Natural killer cell (primary cell): ENCODE results near the gene ARFGEF2. TPM values are rescaled to one million over a fixed set of nuclear protein-coding genes. Genes with fewer than 3 reads are reported as not detected.
"Not testable (repeated sequence)": the region's sequence is repeated elsewhere in the genome, so short reads cannot be mapped to it uniquely, and the experiment has no call there.

Experiments
- ATAC-seq, 3 donors: fragments of 150-1000 bp in 2 of 3; fragments of 200-7000 bp in 1 of 3; cut with Tn5 transposase; 1 replicate in 1 of 3; 2 replicates in 2 of 3; pipeline ENCODE4 v1.10.0; 2021; ENCODE audit warnings: mild to moderate bottlenecking in 2 of 3, moderate library complexity in 2 of 3
- DNase-seq, 2 donors: peaks; one replicate each; pipeline versions ENCODE4 v3.0.0 to v3.0.0-alpha.2; 2013 to 2021; ENCODE audit warnings: mixed read lengths in 1 of 2
- H3K27ac ChIP-seq: one replicate; pipeline ENCODE4 v1.5.1; 2013; ENCODE audit warnings: mild to moderate bottlenecking, low read length
- H3K27me3 ChIP-seq: one replicate; pipeline ENCODE4 v1.6.1; 2013; ENCODE audit warnings: low read length; ENCODE audit not compliant: control insufficient read depth, insufficient read depth
- H3K36me3 ChIP-seq: one replicate; pipeline ENCODE4 v1.6.1; 2013; ENCODE audit warnings: low read length; ENCODE audit not compliant: control insufficient read depth, insufficient read depth
- H3K4me1 ChIP-seq: one replicate; pipeline ENCODE4 v1.6.1; 2013; ENCODE audit warnings: low read length; ENCODE audit not compliant: control insufficient read depth, insufficient read depth
- H3K4me3 ChIP-seq: one replicate; pipeline ENCODE4 v1.5.1; 2013; ENCODE audit warnings: low read length
- H3K9me3 ChIP-seq: one replicate; pipeline ENCODE4 v1.6.1; 2013; ENCODE audit warnings: low read length; ENCODE audit not compliant: control insufficient read depth, insufficient read depth
- H3K27ac Mint-ChIP-seq, 2 donors: one replicate each; pipeline ENCODE4 v1.8.0; 2022; ENCODE audit warnings: mild to moderate bottlenecking in 2 of 2, mixed read lengths in 2 of 2, moderate library complexity in 1 of 2
- H3K27me3 Mint-ChIP-seq, 2 donors: one replicate each; pipeline ENCODE4 v1.8.0; 2022; ENCODE audit warnings: low read depth in 2 of 2, mixed read lengths in 2 of 2
- H3K36me3 Mint-ChIP-seq: one replicate; pipeline ENCODE4 v1.8.0; 2022; ENCODE audit warnings: mixed read lengths
- H3K4me1 Mint-ChIP-seq, 2 donors: one replicate each; pipeline ENCODE4 v1.8.0; 2022; ENCODE audit warnings: mixed read lengths in 2 of 2
- H3K4me3 Mint-ChIP-seq: one replicate; pipeline ENCODE4 v1.8.0; 2022; ENCODE audit warnings: mild to moderate bottlenecking, moderate library complexity, mixed read lengths
- H3K9me3 Mint-ChIP-seq, 2 donors: one replicate each; pipeline ENCODE4 v1.8.0; 2022; ENCODE audit warnings: mixed read lengths in 2 of 2
- WGBS: methylation state at CpG from one replicate; pipeline ENCODE4 v1.1.7; 2013; ENCODE audit warnings: missing lambda C conversion rate; ENCODE audit not compliant: insufficient coverage; 5-methylcytosine and 5-hydroxymethylcytosine counted together
- intact Hi-C: fragments of 100-400 bp; cut with micrococcal nuclease; formaldehyde crosslinking; loops from one replicate; pipeline ENCODE4 v1.14.2; 2022
- total RNA-seq, 4 donors: library from RNA; stranded (reverse); fragments of 120-200 nt in 1 of 4; gene quantifications; one replicate each; pipeline versions ENCODE4 v1.2.3 to v1.2.4, GENCODE V29; 2013 to 2022
- TF ChIP-seq, protein P1 (sequence below): fragments of 200-600 bp; IDR thresholded peaks from one replicate; pipeline ENCODE4 v1.8.0; 2022; ENCODE audit warnings: antibody characterized with exemption

ARFGEF2 gene
- total RNA-seq, 3 donors from 2014 or later (not counting 1 experiment from before 2014, with no cell fraction given) = 22.7 to 26.9 (median 26.9) TPM

- H3K36me3 Mint-ChIP-seq = peaks cover 6% of the 10 kb centered on the region
- intact Hi-C loops = no loop called here
- WGBS = 82% methylated on average over 3 of the region's 3 CpGs
- no peak overlapping the region for H3K27ac ChIP-seq
- TF ChIP-seq, protein P1, sequence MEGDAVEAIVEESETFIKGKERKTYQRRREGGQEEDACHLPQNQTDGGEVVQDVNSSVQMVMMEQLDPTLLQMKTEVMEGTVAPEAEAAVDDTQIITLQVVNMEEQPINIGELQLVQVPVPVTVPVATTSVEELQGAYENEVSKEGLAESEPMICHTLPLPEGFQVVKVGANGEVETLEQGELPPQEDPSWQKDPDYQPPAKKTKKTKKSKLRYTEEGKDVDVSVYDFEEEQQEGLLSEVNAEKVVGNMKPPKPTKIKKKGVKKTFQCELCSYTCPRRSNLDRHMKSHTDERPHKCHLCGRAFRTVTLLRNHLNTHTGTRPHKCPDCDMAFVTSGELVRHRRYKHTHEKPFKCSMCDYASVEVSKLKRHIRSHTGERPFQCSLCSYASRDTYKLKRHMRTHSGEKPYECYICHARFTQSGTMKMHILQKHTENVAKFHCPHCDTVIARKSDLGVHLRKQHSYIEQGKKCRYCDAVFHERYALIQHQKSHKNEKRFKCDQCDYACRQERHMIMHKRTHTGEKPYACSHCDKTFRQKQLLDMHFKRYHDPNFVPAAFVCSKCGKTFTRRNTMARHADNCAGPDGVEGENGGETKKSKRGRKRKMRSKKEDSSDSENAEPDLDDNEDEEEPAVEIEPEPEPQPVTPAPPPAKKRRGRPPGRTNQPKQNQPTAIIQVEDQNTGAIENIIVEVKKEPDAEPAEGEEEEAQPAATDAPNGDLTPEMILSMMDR = no peak
- DNase-seq = no peak
- H3K9me3 Mint-ChIP-seq = no peaks in the 10 kb centered on the region
- no peaks in the 10 kb centered on the region for H3K4me1 Mint-ChIP-seq
- H3K36me3 ChIP-seq = peaks cover 58% of the 10 kb centered on the region
- no peaks in the 10 kb centered on the region for H3K9me3 ChIP-seq
- no peaks in the 10 kb centered on the region for H3K27me3 Mint-ChIP-seq
- H3K4me3 ChIP-seq = no peak overlapping the region
- H3K27ac Mint-ChIP-seq = no peak overlapping the region
- no peak for ATAC-seq
- no peak overlapping the region for H3K4me3 Mint-ChIP-seq
- no peaks in the 10 kb centered on the region for H3K27me3 ChIP-seq
- H3K4me1 ChIP-seq = no peaks in the 10 kb centered on the region
These were observed 51.3 kb downstream of the ARFGEF2 start for GRCh38 chr20:48972816-48973215.

DNA sequence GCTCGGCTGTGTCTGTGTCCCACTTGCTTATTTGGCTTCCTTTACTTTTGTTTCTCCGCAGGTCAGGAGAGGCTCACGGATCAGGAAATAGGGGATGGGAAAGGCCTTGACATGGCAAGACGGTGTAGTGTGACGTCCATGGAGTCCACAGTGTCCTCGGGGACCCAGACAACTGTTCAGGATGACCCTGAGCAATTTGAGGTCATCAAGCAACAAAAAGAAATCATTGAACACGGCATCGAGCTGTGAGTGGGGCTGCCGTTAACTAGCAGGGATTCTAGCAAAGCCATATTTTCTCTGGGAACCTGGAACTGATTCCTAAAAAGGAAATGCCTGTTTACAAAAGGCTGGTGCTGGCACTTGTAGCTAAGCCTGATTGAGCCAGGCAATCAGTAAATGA is 54.4 kb downstream of the ARFGEF2 start:
- TF ChIP-seq, protein P1 = no peak
- no peaks in the 10 kb centered on the region for H3K9me3 Mint-ChIP-seq
- 97% methylated on average over 9 of the region's 9 CpGs for WGBS
- Histone ChIP-seq H3K27ac (no peak overlapping the region), H3K9me3 (no peaks in the 10 kb centered on the region), H3K4me3 (no peak overlapping the region), H3K4me1 (no peaks in the 10 kb centered on the region), H3K36me3 (peaks cover 38% of the 10 kb centered on the region), H3K27me3 (no peaks in the 10 kb centered on the region)
- intact Hi-C loops = no loop called here
- ATAC-seq = no peak
- H3K27ac Mint-ChIP-seq = no peak overlapping the region
- peaks cover 0 to 6% of the 10 kb centered on the region in 2 donors for H3K4me1 Mint-ChIP-seq
- H3K27me3 Mint-ChIP-seq = no peaks in the 10 kb centered on the region
- no peak for DNase-seq
- H3K36me3 Mint-ChIP-seq = peaks cover 6% of the 10 kb centered on the region
- H3K4me3 Mint-ChIP-seq = no peak overlapping the region

- H3K27me3 ChIP-seq, H3K27ac ChIP-seq, H3K9me3 ChIP-seq, H3K4me3 ChIP-seq, H3K27me3 Mint-ChIP-seq, DNase-seq, ATAC-seq, H3K4me1 ChIP-seq, H3K4me3 Mint-ChIP-seq, H3K27ac Mint-ChIP-seq, H3K9me3 Mint-ChIP-seq, H3K36me3 Mint-ChIP-seq, H3K4me1 Mint-ChIP-seq, intact Hi-C loops: not testable (repeated sequence)
- H3K36me3 ChIP-seq = peaks cover 30% of the 10 kb centered on the region
- WGBS = 86% methylated on average over 2 of the region's 2 CpGs
These were observed 58.5 kb downstream of the ARFGEF2 start for GRCh38 chr20:48979980-48980379.

GRCh38 chr20:48983423-48984400 is 62.2 kb downstream of the ARFGEF2 start:
- no peak overlapping the region for H3K27ac ChIP-seq
- H3K9me3 ChIP-seq = no peaks in the 10 kb centered on the region
- no peak overlapping the region for H3K27ac Mint-ChIP-seq
- H3K36me3 ChIP-seq = peaks cover 56% of the 10 kb centered on the region
- intact Hi-C loops = no loop called here
- TF ChIP-seq, protein P1 = no peak
- H3K4me1 Mint-ChIP-seq = peaks cover 0 to 6% of the 10 kb centered on the region in 2 donors
- no peaks in the 10 kb centered on the region for H3K27me3 Mint-ChIP-seq
- no peaks in the 10 kb centered on the region for H3K27me3 ChIP-seq
- peaks cover 11% of the 10 kb centered on the region for H3K36me3 Mint-ChIP-seq
- 89% methylated on average over 4 of the region's 5 CpGs for WGBS
- ATAC-seq = no peak
- H3K4me3 ChIP-seq = no peak overlapping the region
- DNase-seq = no peak
- H3K9me3 Mint-ChIP-seq = no peaks in the 10 kb centered on the region
- no peak overlapping the region for H3K4me3 Mint-ChIP-seq
- no peaks in the 10 kb centered on the region for H3K4me1 ChIP-seq
